COLO668 (cell line): ENCODE data around the gene A2ML1.
"Not testable (repeated sequence)": the region's sequence is repeated elsewhere in the genome, so short reads cannot be mapped to it uniquely, and the experiment has no call there.

Source experiments
- DNase-seq: peaks from one replicate; lab custom pipeline; 2025; ENCODE audit not compliant: unreplicated experiment; lab: John Stamatoyannopoulos, UW

A2ML1 gene

GRCh38 chr12:8816448-8817050, 5.9 kb upstream of the A2ML1 start:
- no peak for DNase-seq

GRCh38 chr12:8817856-8818255, 4.6 kb upstream of the A2ML1 start:
- no peak for DNase-seq

GRCh38 chr12:8818526-8818925, 3.9 kb upstream of the A2ML1 start:
- DNase-seq, result no peak

GRCh38 chr12:8819666-8819980, 2.8 kb upstream of the A2ML1 start:
- no peak for DNase-seq

- not testable (repeated sequence) for DNase-seq
Observed at GRCh38 chr12:8820676-8821407, 1.6 kb upstream of the A2ML1 start.

- DNase-seq, result no peak
Observed at GRCh38 chr12:8821591-8821990, 830 bp upstream of the A2ML1 start.

GRCh38 chr12:8823565-8824300, 1.3 kb downstream of the A2ML1 start:
- DNase-seq, result no peak

GRCh38 chr12:8827551-8828256, 5.3 kb downstream of the A2ML1 start:
- DNase-seq, result no peak

- DNase-seq, result no peak
Observed at GRCh38 chr12:8828257-8829124, 6.1 kb downstream of the A2ML1 start.

GRCh38 chr12:8829125-8829518, 6.7 kb downstream of the A2ML1 start:
- DNase-seq, result no peak

- DNase-seq, result no peak
Observed at GRCh38 chr12:8829621-8830020, 7.2 kb downstream of the A2ML1 start.

- no peak for DNase-seq
Observed at GRCh38 chr12:8831116-8831515, 8.7 kb downstream of the A2ML1 start.

- no peak for DNase-seq
Observed at GRCh38 chr12:8832500-8832899, 10.1 kb downstream of the A2ML1 start.

GRCh38 chr12:8834230-8834629, 11.8 kb downstream of the A2ML1 start:
- DNase-seq, result no peak

GRCh38 chr12:8837291-8837690, 14.9 kb downstream of the A2ML1 start:
- DNase-seq, result no peak

- DNase-seq, result no peak
Observed at GRCh38 chr12:8840321-8840720, 17.9 kb downstream of the A2ML1 start.

GRCh38 chr12:8840938-8841633, 18.7 kb downstream of the A2ML1 start:
- DNase-seq, result no peak

GRCh38 chr12:8841778-8842177, 19.4 kb downstream of the A2ML1 start:
- no peak for DNase-seq

GRCh38 chr12:8844665-8845064, 22.2 kb downstream of the A2ML1 start:
- DNase-seq, result no peak

GRCh38 chr12:8846305-8846704, 23.9 kb downstream of the A2ML1 start:
- DNase-seq, result no peak
